ENCODE data around the gene EMC10.
A peak's percentile ranks its signal among the peaks of the same experiment; 100 is the strongest.
"Not testable (repeated sequence)": the region's sequence is repeated elsewhere in the genome, so short reads cannot be mapped to it uniquely, and the experiment has no call there.

Gene EMC10

DNA sequence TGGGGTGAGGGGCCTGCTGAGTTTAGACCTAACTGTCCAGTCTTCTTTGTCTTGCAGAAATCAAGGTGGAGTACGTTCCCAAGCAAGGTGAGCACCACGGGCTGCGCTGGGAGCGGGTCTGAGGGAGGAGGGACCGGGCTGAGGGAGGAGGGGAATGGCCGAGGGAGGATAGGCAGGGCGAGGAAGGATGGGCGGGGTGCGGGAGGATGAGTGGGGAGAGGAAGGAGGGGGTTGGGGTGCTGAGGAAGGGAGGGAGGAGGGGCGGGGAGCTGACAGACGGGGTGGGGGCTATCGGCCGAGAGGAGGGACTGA is 25.1 kb upstream of the EMC10 start:
- no peak for DNase-seq (ENCODE audit: low read depth in 2 of 2)

DNA sequence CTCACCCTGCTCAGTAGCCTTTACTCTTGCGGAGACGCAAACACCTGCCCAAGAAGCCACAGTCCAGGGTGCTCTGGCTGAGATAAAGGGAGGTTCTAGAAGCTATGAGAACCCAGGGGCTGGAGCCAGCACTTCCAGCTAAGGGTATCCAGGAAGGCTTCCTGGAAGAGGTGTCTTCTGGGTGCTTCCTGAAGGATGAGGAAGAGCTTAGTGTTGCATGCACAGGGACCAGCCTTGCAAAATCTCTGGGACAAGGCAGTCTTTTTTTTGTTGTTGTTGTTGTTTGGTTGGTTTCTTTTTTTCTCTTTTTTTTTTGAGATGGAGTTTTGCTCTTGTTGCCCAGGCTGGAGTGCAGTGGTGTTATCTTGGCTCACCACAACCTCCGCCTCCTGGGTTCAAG is 23.1 kb upstream of the EMC10 start:
- DNase-seq (ENCODE audit: low read depth in 2 of 2): no peak

DNA sequence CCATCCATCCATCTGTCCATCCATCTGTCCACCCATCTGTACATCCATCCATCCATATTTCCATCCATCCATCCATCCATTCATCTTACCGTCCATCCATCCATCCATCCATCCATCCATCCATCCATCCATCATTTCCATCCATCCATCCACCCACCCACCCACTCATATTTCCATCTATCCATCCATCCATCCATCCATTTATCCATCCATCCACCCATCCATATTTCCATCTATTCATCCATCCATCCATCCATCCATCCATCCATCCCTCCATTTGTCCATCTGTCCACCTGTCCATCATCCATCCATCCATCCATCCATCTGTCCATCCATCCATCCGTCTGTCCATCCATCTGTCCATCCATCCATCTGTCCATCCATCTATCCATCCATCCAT is 20.3 kb upstream of the EMC10 start:
- no peak for DNase-seq (ENCODE audit: low read depth in 2 of 2)

DNA sequence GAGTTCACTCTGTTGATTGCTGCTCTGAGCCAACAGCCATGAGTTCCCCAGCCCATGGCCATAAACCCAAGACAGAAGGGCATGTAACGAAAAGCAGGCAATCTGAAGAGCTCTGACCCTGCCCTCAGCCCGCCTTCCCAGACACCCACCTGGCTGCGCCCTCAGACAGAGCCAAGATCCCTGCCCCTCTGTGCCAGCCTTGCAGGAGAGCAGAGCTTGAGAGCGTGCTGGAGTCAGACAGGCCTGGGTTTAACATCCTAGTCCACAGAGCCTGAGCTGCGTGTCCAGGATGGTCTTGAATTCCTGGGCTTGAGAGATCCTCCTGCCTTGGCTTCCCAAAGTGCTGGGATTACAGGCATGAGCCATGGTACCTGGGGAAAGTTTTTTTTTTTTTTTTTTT is 19.0 kb upstream of the EMC10 start:
- no peak for DNase-seq (ENCODE audit: low read depth in 2 of 2)

DNA sequence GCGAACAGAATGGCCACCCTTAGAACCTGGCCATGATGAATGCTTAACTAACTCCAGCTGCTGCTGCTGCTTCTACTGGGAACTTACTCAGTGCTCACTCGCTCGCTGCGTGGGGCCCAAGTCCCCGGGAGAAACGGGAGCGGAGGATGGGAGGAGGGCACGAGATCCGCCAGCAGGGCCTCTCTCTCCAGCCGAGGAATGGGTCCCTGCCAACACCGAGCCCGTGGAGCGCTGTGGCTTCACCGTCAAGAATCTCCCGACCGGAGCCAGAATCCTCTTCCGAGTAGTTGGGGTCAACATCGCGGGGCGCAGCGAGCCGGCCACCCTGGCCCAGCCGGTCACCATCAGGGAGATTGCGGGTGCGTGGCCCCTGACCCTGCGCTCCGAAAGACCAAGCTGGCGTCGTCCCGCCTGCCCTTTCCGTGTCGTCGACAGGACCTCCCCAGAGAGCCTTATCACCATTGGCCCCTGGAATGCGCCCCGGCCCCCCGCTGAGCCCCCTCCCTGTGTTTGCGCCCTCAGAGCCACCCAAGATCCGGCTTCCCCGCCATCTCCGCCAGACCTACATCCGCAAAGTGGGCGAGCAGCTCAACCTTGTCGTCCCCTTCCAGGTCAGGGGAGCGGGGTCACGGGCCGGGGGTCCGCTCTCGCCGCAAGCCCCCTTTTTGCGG is 17.8 kb upstream of the EMC10 start:
- no peak for DNase-seq (ENCODE audit: low read depth in 2 of 2)

DNA sequence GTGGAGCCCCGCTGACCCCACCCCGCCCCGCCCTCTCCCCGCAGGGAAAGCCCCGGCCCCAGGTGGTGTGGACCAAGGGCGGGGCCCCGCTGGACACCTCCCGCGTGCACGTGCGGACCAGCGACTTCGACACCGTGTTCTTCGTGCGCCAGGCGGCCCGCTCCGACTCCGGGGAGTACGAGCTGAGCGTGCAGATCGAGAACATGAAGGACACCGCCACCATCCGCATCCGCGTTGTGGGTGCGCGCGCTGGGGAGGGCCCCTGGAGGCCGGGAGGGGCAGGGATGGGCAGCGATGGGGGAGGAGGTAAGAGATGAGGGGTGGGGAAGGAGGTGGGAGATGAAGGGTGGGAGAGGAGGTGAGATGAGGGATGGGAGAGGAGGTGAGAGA is 17.2 kb upstream of the EMC10 start:
- no peak for DNase-seq (ENCODE audit: low read depth in 2 of 2)

DNA sequence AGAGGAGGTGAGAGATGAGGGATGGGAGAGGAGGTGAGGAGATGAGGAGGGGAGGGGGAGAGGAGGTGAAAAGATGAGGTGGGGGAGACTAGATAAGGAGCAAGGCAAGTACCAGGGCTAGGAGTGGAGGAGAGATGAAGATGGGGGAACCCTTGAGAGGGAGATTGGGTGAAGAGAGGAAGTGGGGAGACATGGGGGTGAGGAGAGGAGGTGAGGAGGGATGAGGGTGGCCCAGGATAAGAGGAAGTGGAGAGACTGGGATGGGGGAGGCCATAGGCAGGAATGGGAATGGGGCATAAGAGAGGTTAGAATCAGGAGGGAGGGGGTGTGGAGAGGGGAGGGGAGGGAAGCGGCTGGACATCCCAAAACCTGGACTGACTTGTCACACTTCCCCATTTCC is 16.7 kb upstream of the EMC10 start:
- no peak for DNase-seq (ENCODE audit: low read depth in 2 of 2)

DNA sequence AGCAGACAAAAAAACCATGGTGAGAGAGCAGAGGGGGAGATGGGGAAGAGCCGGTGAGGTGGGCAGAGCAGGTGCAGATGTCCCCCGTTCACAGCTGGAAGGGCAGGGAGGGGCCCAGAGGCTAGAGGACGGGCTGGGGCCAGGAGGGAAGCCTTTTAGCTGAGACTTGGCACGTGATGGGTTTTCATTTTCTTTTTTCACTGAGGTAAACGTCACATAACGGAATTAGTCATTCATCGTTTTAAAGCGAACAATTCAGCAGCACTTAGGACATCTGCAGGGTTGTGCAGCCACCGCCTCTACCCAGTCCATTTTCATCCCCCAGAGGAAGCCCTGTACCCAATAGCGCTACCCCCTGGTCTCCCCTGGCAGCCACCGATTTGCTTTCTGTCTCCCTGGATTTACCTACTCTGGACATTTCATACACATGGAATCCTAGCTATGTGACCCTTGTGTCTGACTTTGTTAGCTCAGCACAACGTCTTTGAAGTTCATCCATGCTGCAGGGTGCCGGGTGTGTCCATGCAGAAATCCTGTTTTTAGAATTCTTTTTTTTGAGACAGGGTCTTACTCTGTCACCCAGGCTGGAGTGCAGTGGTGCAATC is 16.0 kb upstream of the EMC10 start:
- DNase-seq (ENCODE audit: low read depth in 2 of 2): no peak

DNA sequence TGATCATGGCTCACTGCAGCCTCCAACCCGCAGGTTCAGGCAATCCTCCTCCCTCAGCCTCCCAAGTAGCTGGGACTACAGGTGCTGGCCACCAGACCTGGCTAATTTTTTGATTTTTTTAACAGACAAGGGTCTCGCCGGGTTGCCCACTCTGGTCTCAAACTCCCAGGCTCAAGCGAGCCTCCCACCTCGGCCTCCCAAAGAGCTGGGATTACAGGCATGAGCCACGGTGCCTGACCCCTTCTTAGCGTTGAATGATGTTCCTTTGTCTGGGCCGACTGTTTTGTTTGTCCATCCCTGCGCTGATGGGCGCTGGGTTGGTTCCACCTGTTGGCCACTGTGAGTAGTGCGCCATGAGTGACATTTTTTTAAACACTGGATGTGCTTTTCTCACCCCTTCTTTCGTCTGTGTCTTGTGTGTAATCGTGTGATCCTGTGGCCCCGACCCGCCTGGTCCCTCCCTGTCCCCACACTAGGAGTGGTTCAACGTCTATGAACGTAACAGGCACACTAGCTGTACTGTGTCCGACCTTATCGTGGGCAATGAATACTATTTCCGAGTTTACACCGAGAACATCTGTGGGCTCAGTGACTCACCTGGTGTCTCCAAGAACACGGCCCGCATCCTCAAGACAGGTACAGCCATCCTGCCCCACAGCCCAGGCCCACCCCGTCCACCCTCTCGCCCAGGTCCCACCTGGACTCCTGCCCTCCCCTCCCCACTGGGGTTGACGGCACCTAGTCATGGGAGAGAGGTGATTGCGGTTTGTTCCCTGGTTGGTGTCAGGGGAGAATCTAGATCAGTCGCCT is 15.0 kb upstream of the EMC10 start:
- DNase-seq (ENCODE audit: low read depth in 2 of 2): peak in 1 of 2 experiments; percentile 14

DNA sequence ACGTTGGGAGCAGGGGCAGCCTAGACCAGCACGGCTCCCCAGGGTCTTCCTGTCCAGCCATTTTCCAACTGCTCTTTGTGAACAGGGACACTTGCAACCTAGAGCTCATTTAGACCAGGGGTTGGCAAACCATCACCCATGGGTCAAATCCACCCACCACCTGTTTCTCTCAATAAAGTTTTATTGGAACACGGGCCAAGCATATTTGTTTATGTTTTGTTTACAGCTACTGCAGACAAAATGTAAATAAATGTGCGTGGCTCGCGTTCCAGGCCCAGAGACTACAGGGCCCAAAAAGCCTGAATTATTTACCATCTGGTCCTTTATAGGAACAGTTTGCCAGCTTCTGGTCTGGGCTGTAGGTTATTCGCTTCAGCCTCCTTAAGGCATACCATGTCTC is 13.3 kb upstream of the EMC10 start:
- no peak for DNase-seq (ENCODE audit: low read depth in 2 of 2)

DNA sequence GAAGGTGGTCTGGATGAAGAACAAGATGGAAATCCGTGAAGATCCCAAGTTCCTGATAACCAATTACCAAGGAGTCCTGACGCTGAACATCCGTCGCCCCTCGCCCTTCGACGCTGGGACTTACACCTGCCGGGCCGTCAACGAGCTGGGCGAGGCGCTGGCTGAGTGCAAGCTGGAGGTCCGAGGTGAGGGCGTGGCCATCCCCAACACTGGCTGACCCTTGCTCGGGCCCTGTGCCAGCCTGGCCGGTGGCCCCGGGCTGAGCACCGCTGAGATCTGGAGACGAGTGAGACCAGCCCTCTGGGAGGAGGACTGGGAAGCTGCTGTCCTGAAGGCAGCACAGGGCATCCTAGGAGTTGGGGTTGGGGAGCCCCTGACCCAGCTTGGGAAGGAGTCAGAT is 12.0 kb upstream of the EMC10 start:
- DNase-seq (ENCODE audit: low read depth in 2 of 2): no peak

DNA sequence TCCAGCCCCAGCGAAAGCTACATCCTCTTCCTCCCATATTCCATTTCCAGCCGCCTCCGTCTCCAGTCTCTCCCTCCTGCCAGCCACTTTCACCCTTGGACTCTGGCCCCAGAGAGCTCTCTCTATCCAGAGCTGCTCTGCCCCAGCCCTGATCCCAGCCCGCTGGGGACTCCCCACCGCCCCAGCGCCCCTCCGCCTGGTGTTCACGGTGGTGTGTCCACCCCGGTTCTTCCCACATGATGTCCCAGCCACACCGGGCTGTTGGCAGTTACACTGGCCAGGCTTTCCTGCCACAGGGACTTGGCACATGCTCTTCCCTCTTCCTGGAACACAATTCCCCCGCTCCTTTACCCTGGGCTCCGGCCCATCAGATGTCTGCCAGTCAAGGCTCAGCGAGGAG is 11.3 kb upstream of the EMC10 start:
- DNase-seq (ENCODE audit: low read depth in 2 of 2): no peak

DNA sequence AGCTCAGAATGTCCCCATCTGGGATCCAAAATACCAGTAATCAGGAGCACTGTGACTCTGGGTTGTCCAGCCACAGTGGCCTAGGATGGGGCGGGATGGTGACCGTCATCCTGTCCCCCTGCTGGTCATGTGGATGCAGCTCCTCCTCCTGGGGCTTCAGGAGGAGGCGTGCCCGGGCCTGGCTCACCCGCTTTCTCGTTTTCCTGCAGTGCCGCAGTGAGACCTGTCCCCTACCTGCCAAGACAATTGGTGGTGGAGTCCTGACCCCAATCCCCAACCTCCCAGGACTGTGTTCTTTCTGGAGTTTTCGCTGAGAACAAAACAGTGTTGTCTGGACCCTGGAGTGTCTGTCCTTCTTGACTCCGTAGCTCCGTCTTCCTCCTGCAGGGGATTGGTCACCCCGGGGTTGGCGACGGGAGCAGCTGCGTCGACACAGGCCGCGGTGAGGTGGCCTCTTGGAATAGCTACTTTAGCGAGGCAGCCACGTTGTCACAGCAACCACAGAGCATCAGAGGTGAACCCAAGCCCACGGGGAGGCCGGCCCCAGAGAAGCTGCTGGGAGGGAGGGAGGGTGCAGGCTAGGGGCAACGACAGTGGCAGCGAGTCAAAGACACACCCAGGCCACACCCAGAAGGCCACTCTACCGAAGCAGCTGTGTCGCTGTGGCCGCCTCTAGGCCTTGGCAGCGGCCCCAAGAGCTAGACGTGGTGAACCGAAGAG is 10.2 kb upstream of the EMC10 start:
- DNase-seq (ENCODE audit: low read depth in 2 of 2): no peak

DNA sequence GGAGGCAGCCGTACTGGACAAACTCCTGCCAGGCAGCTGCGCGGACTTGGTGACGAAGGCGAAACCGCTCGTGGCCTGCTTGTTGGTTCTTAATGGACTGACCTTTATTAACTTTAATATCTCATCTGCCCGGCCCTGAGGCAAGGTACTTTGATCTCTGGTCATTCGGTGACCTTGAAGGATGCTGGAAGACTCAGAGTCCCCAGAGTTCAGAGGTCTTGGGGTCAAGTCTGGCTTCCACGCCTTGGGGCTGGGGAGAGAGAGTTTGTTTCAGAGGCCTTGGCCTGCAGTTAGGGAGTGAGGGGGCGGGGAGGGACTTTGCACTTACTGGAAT is 9.6 kb upstream of the EMC10 start:
- DNase-seq (ENCODE audit: low read depth in 2 of 2): no peak

DNA sequence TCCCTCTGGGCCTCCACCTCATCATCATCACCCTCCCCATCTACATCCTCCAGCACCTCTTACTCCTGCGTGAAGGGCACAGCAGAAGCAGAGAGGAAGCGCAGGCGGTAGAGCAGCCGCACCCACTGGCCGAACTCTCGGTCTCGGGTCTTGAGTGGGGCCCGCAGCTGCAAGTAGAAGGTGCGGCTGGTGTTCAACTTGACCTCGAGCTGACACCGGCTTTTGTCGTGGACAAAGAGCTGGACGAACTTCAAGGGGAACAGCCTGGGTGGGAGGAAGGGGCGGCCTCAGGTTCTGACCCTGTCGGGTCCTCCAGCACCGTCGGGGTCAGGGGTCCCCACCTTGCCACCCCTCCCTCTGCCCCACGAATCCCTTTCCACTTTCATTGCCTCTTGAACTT is 8.7 kb upstream of the EMC10 start:
- no peak for DNase-seq (ENCODE audit: low read depth in 2 of 2)

DNA sequence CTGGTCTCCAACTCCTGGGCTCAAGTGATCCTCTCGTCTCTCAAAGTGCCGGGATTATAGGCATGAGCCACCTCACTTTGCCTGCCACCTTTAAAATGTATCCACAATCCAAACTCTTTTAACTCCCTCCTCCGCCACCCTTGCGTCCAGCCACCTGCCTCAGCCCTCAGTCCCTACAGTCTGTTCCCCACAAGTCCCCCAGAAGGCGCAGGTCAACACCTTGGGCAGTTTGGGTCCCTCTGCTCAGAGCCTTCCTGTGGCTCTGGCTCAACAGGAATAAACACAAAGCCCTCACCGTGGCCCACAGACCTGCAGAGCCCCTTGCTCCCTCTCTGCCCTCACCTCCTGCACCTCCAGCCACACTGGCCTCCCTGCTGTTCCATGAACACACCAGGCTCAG is 7.5 kb upstream of the EMC10 start:
- no peak for DNase-seq (ENCODE audit: low read depth in 2 of 2)

DNA sequence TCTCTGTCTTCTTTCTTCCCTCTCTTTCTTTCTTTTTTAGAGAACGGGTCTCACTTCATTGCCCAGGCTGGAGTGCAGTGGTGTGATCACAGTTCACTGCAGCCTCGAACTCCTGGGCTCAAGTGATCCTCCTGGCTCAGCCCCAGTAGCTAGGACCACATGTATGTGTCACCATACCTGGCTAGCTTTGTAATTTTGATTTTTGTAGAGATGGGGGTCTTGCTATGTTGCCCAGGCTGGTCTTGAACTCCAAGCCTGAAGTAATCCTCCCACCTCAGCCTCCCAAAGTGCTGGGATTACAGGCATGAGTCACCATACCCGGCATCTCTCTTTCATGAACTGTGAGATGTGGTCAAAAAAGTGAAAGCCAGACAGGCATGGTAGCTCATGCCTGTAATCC is 3.0 kb upstream of the EMC10 start:
- not testable (repeated sequence) for DNase-seq (ENCODE audit: low read depth in 2 of 2)

DNA sequence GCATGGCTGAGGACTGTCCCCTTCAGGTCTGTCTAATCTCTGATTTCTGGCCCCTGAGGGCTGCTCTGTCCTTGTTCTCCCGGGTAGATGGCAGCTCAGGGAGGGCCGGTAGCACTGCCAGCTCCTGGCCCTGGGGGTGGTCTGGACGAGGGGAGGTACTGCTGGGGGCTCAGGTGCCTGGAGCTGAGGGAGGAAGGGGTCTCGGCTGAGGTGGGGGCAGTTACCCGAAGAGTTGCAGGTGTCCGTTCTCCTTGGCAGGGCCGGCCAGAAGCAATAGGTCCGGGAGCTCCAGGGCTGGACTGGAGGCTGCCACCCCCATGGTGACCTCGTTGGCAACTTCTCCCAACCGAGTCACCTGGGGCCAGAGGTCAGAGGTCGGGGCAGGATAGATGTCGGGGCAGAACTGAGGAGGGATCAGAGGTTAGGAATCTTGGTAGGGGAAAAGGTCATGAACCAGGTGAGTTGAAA is 1.2 kb upstream of the EMC10 start:
- DNase-seq (ENCODE audit: low read depth in 2 of 2): no peak

DNA sequence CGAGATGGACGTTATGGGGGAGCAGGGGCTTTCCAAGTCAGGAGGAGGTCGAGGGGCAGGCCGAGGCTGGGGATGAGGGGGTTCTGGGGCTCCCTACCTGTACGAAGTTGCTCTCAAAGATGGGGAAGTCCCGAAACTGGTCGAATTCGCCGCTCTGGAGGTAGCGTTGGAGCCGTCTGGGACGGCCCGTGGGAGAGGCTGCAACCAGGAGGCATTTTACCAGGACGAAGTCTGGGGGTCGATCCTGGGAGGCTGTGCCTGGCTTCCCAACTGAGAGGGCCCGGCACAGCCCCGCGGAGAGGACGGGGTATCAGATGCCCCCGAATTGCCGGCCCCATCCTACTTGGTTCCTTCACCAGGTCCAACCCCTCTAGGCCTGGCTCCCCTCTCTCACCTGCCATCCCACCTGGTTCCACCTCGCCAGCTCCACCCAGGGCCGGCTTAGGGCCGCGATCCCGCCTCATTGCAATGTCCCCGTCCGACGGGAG is 527 bp upstream of the EMC10 start:
- no peak for DNase-seq (ENCODE audit: low read depth in 2 of 2)

DNA sequence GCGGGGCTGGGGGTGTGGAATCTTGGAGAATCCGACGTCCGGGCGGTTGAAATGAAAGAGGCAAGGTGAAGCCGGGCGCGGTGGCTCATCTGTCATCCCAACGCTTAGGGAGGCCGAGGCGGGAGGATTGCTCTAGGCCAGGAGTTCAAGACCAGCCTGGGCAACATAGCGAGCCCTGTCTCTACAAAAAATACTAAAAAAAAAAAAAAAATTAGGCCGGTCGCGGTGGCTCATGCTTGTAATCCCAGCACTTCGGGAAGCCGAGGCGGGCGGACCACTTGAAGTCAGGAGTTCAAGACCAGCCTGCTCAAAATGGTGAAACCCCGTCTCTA is 566 bp downstream of the EMC10 start:
- DNase-seq (ENCODE audit: low read depth in 2 of 2): no peak

DNA sequence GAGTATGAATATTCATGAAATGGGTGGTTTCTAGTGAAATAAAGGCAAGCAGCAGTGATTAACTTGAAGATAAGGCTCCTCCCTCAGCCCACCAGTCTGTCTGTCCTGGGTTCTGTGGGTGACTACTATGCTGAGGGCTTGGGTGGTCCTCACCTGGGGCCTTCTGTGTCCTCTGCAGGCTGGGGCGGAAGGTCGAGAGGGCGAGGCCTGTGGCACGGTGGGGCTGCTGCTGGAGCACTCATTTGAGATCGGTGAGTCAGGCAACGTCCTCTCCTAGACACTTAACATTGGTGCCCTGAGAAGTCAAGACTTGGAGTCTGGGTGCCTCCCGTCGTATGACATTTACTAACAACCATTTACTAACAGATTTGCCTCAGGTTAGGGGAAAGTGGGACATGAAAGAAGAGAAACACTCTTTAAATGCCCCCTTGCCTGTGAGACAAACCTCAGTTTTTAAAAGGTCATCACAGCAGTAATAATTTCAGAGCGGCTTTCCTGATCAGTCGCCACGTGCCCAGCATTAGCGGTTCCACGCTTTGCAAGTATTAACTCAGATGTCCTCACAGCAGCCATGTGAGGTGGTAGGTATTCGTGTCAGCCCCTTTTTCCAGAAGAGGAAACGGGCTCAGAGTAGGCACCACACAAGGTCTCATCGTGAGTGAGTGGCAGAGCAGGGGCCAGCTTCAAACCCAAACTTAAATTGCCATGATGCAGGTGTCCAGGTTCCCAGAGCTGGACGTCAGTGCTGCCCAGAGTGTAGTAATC is 1.6 kb downstream of the EMC10 start:
- DNase-seq (ENCODE audit: low read depth in 2 of 2): no peak
